Nephron progenitor cell (in vitro differentiated cells): ENCODE data around the gene MAPKAPK5.
"Not testable (repeated sequence)": the region's sequence is repeated elsewhere in the genome, so short reads cannot be mapped to it uniquely, and the experiment has no call there.

ENCODE experiments used
- DNase-seq: peaks from one replicate; pipeline ENCODE4 v3.0.0; 2021
- H3K27ac Mint-ChIP-seq: 2 replicates; pipeline ENCODE4 v1.8.0; 2021; ENCODE audit warnings: mild to moderate bottlenecking, moderate library complexity, mixed read lengths
- H3K27me3 Mint-ChIP-seq: 2 replicates; pipeline ENCODE4 v1.8.0; 2021; ENCODE audit warnings: mild to moderate bottlenecking, low read depth, mixed read lengths; ENCODE audit not compliant: poor library complexity
- H3K36me3 Mint-ChIP-seq: 2 replicates; pipeline ENCODE4 v1.8.0; 2021; ENCODE audit warnings: low read depth, mixed read lengths
- H3K4me1 Mint-ChIP-seq: 2 replicates; pipeline ENCODE4 v1.8.0; 2021; ENCODE audit warnings: mixed read lengths
- H3K4me3 Mint-ChIP-seq: 2 replicates; pipeline ENCODE4 v1.8.0; 2021; ENCODE audit warnings: mild to moderate bottlenecking, moderate library complexity, mixed read lengths
- H3K9me3 Mint-ChIP-seq: 2 replicates; pipeline ENCODE4 v1.8.0; 2021; ENCODE audit warnings: mild to moderate bottlenecking, moderate library complexity, mixed read lengths
- TF ChIP-seq, protein P1 (sequence below): fragments of 200-600 bp; sonication (generic); IDR thresholded peaks from 2 replicates; pipeline ENCODE4 v1.5.0; 2021; ENCODE audit warnings: antibody characterized with exemption

The MAPKAPK5 gene

DNA sequence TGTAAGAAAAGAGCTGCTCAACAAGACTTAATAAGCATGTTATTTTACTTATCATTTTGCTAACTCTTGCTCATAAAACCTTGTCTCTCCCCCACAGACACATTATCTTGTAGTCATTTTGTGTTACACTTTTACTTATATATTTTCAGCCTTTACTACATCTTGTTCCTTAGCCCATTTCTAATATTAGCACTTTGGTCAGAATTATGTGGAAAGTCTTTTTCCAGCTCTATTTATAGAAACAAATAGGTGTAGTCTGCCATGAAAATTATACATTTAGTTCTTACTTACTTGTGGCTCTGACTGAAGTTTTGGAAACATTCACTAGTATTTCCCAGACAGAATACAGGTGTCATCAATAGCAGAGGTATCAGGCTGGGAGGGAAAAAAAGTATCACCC is 94.8 kb downstream of the MAPKAPK5 start:
- TF ChIP-seq, protein P1, sequence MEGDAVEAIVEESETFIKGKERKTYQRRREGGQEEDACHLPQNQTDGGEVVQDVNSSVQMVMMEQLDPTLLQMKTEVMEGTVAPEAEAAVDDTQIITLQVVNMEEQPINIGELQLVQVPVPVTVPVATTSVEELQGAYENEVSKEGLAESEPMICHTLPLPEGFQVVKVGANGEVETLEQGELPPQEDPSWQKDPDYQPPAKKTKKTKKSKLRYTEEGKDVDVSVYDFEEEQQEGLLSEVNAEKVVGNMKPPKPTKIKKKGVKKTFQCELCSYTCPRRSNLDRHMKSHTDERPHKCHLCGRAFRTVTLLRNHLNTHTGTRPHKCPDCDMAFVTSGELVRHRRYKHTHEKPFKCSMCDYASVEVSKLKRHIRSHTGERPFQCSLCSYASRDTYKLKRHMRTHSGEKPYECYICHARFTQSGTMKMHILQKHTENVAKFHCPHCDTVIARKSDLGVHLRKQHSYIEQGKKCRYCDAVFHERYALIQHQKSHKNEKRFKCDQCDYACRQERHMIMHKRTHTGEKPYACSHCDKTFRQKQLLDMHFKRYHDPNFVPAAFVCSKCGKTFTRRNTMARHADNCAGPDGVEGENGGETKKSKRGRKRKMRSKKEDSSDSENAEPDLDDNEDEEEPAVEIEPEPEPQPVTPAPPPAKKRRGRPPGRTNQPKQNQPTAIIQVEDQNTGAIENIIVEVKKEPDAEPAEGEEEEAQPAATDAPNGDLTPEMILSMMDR = no peak
- no peaks in the 10 kb centered on the region for H3K9me3 Mint-ChIP-seq
- no peak overlapping the region for H3K27ac Mint-ChIP-seq
- no peak for DNase-seq
- H3K36me3 Mint-ChIP-seq = no peaks in the 10 kb centered on the region
- no peak overlapping the region for H3K4me3 Mint-ChIP-seq
- H3K4me1 Mint-ChIP-seq = peaks cover 6% of the 10 kb centered on the region
- peaks cover 4% of the 10 kb centered on the region for H3K27me3 Mint-ChIP-seq

DNA sequence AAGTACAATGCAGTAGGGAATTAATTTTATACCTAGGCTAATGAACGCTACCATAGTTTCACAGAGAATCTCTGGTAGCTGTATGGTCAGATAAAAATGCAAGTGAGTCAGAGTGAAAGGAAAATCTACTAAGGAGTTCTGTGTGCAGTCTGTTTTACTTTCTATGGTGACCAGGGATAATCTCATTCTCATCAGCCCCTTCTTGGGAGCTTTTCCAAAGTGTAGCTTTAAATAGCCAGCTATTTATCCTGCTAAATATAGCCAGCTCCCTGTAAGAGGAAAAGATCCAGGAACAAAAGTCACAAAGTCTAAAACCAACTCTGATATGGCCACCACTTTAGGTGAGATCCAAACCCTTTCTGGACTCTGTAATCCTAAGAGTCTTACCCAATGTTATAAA is 95.4 kb downstream of the MAPKAPK5 start:
- H3K27me3 Mint-ChIP-seq = peaks cover 4% of the 10 kb centered on the region

DNA sequence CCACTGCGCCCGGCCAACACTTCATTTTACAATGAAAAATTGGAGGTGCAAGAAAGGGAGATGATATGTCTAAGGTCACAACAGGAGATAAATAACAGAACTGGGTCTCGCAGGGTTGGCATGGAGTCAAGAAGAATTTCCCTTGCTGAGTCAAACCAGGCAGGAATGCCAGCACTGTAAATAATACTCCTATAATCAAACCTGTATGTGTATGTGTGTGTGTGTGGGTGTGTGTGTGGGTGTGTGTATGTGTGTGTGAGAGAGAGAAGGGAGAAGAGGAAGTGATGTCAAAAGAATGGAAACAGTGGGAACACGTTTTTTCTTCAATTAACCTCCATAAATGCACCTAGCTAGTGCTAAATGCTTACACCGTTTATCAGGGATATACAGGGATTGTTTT is 100.5 kb downstream of the MAPKAPK5 start:
- H3K9me3 Mint-ChIP-seq = no peaks in the 10 kb centered on the region
- TF ChIP-seq, protein P1 = no peak
- H3K4me3 Mint-ChIP-seq = no peak overlapping the region
- DNase-seq = no peak
- H3K27me3 Mint-ChIP-seq = peaks cover 10% of the 10 kb centered on the region
- H3K27ac Mint-ChIP-seq = no peak overlapping the region
- H3K4me1 Mint-ChIP-seq = no peaks in the 10 kb centered on the region
- H3K36me3 Mint-ChIP-seq = no peaks in the 10 kb centered on the region

More for the DNA sequence above, 95.4 kb downstream of the MAPKAPK5 start:
- no peak overlapping the region for H3K4me3 Mint-ChIP-seq
- H3K4me1 Mint-ChIP-seq = peaks cover 6% of the 10 kb centered on the region
- H3K27ac Mint-ChIP-seq = no peak overlapping the region
- no peaks in the 10 kb centered on the region for H3K9me3 Mint-ChIP-seq
- DNase-seq = no peak
- no peaks in the 10 kb centered on the region for H3K36me3 Mint-ChIP-seq
- TF ChIP-seq, protein P1 = no peak

DNA sequence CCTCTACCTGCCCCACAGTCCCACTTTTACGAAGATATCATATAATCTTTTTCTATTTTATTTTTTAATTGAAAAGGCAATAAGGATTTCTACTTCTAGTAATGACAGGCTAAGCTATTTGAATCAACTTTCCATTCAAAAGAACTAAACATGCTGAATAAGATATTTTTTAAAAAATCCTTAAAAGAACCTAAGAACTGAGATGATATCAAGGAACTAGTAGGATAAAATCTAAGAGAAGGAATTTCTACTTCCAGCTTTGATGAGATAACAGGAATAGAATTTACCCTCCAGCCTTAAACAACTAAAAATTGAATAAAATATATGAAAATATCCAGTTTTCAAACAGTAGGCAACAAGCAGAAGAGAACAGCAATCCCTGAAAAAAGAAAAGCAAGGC is 101.9 kb downstream of the MAPKAPK5 start:
- peaks cover 10% of the 10 kb centered on the region for H3K27me3 Mint-ChIP-seq

DNA sequence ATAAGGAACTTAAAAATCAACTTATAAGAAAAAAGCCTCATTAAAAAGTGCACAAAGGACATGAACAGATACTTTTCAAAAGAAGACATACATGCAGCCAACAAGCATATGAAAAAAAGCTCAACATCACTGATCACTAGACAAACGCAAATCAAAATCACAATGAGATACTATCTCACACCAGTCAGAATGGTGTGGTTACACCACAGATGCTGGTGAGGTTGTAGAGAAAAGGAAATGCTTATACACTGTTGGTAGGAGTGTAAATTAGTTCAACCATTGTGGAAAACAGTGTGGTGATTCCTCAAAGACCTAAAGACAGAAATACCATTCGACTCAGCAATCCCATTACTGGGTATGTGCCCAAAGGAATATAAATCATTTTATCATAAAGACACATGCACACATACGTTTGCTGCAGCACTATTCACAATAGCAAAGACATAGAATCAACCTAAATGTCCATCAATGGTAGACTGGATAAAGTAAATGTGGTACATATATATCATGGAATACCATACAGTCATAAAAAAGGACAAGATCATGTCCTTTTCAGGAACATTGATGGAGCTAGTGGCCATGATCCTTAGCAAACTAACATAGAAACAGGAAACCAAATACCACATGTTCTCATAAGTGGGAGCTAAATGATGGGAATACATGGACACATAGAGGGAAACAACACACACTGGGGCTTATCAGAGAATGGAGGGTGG is 109.1 kb downstream of the MAPKAPK5 start:
- DNase-seq, H3K27me3 Mint-ChIP-seq, H3K4me3 Mint-ChIP-seq, H3K27ac Mint-ChIP-seq, H3K4me1 Mint-ChIP-seq: not testable (repeated sequence)
- H3K9me3 Mint-ChIP-seq = peaks cover 42% of the 10 kb centered on the region
- H3K36me3 Mint-ChIP-seq = peaks cover 32% of the 10 kb centered on the region

More for the DNA sequence above, 101.9 kb downstream of the MAPKAPK5 start:
- Mint-ChIP-seq H3K9me3 (no peaks in the 10 kb centered on the region), H3K27ac (no peak overlapping the region), H3K36me3 (no peaks in the 10 kb centered on the region), H3K4me1 (no peaks in the 10 kb centered on the region), H3K4me3 (no peak overlapping the region)
- TF ChIP-seq, protein P1 = no peak
- DNase-seq = no peak
